ENCODE measurements around the gene CLPSL2.

CLPSL2 gene

DNA sequence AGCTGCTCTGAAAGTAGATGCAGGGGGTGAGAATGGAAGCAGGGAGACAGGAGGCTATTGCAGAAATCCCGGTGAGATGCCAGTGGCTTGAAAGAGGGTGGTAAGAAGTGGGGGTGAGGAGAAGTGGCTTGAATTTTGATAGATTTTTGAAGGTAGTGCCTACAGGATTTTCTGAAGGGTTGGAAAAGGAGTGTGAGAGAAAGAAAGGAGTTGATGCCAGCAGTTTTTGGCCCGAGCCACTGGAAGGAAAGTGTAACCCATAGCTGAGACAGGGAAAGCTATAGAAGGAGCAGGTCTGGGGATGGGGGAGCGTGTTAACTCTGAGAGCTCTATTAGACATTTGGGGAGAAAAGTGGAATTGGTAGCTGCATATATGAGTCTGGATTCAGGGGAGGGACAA is 29.9 kb upstream of the CLPSL2 start:
- no peak for DNase-seq (ENCODE audit: low read depth in 2 of 2)

DNA sequence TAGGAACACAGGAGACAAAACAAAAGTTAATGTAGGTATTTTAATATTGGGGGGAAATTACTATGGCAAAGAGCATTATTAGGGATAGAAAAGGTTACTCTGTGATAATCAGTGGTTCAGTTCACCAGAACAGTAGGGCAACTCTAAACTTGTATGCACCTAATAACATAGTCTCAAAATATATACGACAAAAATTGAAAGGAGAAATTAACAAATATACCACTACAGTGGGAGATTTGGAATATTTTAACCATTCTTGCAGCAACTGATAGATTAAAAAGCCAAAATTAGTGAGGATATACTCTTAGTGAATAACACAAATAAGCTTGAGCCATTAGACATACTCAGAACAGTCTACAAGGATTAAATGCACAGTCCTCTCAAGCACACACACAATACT is 28.5 kb upstream of the CLPSL2 start:
- DNase-seq (ENCODE audit: low read depth in 2 of 2): no peak

DNA sequence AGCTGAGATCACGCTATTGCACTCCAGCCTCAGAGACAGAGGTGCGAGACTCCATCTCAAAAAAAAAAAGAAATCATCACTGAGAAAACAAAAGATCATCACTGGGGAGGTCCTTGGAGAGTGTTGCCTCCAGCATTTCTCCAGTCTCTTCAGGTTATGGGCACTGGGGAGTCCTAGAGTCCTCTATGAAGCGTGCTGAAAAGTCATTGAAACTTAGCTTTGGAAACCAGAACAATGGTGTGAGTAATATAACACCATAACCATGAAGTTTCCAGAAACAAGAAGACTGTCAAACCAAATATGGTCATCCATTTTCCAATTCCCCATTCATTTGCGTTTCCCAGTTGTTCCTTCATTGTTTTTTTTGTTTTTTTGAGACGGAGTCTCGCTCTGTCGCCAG is 25.8 kb upstream of the CLPSL2 start:
- no peak for DNase-seq (ENCODE audit: low read depth in 2 of 2)

DNA sequence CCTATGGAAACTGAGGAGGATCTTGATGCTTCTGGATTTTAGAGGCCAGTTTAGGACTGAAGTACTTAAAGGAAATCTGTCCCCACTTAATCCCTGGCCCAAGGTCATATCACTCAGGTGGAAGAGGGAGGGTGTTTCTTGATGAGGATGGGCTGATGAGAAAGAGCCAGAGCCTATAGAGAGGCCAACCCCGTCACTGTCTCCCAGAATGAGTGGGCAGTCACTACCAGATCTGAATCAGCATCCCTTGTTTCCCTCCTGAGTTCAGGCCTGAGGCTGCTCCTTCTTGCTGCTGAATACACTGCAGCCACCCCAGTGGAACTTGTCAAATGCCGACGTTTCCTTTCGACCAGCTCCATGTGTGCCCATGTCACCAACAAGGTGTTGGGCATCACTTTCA is 24.8 kb upstream of the CLPSL2 start:
- DNase-seq (ENCODE audit: low read depth in 2 of 2): no peak

DNA sequence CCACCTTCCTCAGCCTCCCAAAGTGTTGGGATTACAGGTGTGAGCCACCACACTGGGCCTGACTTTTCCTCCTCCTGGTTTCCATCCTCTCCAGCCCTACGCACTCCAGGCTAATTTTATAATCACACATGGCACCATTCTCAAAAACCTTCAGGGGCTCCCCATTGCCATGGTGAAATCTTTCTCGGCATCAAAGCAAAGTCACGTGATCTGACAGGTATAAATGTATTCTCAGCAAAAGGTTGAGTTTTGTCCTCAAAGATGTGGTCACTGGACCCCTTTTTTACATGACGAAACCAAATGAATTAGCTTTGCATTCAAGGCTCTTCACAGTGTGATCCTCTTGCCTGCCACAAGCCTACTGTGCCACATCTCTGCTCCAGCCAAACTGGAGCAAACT is 24.1 kb upstream of the CLPSL2 start:
- no peak for DNase-seq (ENCODE audit: low read depth in 2 of 2)

DNA sequence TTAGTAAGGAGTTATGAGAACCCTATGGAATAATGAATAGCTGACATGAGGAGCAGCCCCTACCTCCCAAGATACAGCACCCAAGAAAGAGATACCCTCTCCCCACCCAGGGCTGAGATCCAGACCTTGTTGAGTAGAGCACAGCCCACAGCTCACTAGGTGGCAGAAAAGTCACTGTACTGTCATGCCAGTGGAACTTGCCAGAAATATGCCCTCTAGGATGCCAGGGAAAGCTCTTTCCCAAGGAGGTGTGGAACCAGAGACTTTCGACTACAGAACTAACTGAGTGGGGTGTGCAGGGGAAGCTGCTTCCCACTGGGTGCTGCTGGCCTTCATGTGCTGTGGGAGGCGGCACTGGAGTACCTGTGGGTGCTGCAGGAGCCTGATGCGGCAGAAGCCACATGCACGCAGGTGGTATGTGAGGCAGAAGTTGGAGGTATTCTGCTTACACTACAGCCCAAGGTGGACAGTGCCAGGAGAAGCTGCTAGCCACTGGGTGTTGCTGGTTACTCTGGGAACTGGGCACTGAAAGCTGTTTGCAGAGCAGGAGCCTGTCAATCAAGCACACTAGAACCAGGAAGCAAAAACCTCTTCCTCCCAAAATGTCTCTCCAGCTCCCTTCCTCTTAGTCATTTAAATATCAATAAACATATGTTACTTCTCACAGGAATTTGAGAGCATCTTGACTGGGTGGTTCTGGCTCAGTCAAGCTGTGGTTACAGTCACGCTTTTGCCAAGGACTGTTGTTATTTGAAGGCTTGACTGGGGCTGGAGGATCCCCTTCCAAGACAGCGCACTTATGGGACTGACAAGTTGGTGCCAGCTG is 21.7 kb upstream of the CLPSL2 start:
- DNase-seq (ENCODE audit: low read depth in 2 of 2): no peak

DNA sequence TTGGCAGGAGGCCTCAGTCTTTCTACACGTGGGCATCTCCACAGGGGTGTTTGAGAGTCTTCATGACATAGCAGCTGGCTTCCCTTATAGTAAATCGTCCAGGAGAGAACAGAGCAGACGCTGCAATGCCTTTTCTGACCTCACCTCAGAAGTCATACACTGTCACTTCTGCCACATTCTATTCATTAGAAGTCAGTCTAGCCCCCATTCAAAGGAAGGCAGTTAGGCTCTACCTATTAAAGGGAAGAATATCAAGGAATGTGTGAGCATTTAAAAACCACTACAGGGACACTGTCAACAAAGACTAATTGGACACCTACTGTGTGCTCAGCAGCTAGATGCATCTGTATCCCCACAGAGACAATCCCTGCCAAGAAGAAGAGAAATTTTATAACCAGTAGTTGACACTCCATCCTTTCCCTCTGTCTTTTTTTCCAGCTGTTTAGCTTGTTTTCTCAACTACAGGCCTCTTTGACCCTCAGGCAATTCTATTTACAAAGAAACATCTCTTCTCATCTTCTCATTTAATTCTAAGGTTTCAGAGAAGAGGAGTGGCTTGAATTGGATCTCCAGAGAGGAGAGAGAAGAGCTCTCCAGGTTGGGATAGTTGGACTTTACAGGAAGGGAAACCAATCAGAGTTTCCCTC is 21.0 kb upstream of the CLPSL2 start:
- DNase-seq (ENCODE audit: low read depth in 2 of 2): no peak

DNA sequence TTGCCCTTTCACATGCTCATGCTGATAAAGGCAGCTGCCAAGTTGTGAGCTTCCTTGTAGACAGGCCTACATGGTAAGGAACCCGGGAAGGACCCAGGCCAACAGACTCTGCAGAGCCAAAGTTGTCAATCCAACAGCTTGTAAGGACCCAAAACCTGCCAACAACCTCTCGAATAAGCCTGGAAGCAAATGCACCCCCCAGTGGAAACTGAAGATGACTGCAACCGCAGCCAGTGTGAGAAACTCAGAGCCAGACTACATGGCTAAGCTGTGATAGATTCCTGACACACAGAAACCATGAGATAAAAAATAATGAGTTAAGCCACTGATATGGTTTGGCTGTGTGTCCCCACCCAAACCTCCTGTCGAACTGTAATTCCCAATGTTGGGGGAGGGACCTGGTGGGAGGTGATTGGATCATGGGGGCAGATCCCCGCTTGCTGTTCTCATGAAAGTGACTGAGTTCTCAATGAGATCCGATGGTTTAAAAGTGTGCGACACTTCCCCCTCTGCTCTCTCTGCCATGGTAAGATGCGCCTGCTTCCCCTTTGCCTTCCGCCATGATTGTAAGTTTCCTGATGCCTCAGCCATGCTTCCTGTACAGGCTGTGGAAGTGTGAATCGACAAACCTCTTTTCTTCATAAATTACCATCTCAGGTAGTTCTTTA is 18.8 kb upstream of the CLPSL2 start:
- DNase-seq (ENCODE audit: low read depth in 2 of 2): no peak

DNA sequence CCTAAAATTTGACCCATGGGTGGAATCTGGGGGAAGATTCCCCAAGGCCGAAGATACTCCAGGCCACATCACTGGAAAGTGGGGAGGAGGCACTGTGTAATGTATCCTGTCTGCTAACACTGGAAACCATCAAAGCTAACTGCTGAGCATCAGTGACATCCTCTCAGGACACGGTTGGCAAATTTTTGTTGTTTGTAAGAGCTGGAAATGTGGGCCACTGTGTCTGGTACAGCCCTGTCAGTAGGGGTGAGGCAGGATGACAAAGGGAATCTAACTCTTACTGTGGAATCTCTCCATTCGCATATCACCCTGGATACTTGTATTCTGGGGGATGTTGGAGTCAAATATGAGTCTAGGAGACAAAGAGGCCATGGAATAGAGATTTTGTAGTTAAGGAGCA is 17.0 kb upstream of the CLPSL2 start:
- no peak for DNase-seq (ENCODE audit: low read depth in 2 of 2)

DNA sequence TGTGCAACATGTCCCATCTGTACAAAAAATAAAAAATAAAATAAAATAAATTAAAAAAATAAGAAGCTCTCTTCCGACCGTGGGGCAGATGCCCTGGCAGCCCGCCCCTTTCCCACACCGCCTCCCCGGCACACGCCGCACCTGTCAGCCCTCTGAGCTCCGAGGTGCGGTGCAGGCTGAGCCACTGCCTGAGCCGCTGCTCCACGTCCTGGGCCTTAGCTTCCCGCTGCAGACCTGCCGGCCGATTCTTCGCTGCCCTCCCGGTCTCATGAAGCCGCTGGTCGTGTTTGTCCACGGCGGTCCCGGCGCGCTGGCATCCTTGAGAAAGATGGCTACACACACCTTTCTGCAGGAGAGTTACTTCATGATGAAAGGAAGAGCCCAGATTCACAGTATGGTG is 10.7 kb upstream of the CLPSL2 start:
- DNase-seq (ENCODE audit: low read depth in 2 of 2): no peak

DNA sequence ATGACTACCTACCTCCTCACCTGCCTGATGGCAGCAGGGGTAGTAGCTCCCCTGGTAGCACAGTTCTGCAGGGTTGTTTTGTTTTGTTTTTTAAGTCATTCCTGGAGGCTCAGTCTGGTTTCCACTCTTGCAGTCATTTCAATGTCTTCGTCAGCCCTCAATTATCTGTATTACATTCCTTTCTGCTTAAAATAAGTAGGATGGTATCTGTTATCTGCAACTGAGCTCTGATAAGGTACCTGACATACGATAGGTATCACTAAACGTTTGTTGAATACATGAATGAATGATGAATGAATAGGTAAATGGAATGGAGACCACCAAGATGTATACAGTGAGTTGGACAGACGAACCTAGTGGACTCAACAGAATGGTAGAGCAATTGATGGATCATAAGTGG is 7.2 kb upstream of the CLPSL2 start:
- no peak for DNase-seq (ENCODE audit: low read depth in 2 of 2)

DNA sequence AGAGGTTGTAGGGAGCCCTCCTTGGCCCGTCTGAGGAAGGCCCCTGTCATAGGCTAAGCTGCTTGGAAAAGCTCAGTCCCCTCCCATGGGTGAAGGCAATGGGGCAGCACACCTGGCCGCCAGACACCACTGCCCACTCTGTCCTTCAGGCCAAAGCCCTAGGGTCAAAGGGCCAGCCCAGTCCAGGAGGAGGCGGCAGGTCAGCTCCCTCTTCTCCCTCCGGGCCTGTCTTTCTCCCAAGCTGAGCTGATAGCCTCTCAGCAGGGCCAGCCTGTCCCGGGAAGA is 5.1 kb upstream of the CLPSL2 start:
- no peak for DNase-seq (ENCODE audit: low read depth in 2 of 2)

DNA sequence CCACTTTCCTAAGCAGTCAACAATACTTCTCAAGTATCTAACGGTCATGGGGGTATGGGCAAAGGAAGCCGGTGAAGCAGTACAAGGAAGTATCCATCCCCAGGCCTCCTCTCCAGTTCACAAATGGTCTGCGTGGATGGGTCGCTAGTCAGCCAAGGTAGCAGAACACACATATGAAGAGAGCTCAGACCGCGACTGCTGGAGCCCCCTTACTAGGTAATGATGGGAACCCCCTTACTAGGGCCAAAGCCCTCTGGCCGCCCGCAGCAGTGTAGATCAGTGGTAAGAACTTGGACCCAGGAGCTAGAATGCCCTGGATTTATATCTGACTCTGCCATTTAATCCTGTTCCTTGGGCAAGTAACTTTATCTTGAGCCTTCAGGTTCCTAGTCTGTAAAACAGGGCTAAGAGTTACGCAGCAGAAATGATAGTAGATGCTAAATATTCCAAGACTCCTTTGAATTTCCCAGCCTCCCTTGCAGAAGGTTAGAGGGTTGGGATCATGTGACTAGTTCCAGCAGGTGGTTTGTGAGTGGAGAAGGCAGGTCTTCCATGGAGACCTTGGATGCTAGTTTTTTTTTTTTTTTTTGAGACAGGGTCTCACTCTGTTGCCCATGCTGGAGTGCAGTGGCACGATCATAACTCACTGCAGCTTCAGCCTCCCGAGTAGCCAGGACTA is 2.1 kb upstream of the CLPSL2 start:
- DNase-seq (ENCODE audit: low read depth in 2 of 2): no peak

DNA sequence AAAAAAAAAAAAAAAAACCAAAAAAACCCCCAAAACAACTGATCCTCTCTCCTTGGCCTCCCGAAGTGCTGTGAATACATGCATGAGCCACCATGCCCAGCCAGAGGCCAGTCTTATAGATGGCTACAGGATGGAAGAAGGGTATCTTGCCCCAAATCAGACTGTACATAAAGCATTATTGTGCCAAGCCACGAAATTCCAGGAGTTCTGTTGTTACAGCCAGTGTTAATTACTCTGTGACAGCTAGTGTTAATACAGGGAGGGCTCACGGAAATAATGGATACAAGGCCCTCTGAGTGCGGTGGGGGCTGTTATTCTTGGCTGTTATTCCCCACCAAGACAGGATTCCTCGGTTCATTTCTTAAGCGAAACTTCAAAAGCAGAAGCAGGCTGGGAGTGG is 1.4 kb upstream of the CLPSL2 start:
- DNase-seq (ENCODE audit: low read depth in 2 of 2): no peak

DNA sequence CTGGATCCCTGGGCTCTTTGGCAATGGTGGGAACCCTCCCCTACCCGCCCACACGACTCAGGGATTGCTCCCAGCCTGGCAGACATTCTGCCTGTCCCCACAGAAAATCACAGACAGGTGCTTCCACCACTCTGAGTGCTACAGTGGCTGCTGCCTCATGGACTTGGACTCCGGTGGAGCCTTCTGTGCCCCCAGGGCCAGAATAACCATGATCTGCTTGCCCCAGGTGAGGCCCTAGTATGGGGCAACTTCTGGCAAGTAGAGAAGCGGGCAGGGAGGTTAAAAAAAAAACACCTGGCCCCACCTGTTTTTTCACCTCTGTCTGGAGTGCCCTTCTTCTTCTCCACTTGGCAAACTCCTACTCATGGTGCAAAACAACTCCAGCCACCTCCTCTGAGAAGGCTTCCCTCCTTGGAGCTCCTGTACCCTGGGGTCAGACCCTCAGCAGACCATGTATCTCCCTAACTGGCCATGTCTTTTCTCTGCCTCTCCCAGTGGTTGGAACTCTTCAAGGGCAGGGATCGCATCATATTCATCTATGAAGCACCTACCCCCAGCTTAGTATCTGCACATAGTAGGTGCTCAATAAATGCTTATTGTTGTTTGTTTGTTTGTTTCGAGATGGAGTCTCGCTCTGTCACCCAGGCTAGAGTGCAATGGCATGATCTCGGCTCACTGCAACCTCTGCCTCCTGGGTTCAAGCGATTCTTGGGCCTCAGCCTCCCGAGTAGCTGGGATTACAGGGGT is 1.1 kb downstream of the CLPSL2 start:
- DNase-seq (ENCODE audit: low read depth in 2 of 2): no peak

DNA sequence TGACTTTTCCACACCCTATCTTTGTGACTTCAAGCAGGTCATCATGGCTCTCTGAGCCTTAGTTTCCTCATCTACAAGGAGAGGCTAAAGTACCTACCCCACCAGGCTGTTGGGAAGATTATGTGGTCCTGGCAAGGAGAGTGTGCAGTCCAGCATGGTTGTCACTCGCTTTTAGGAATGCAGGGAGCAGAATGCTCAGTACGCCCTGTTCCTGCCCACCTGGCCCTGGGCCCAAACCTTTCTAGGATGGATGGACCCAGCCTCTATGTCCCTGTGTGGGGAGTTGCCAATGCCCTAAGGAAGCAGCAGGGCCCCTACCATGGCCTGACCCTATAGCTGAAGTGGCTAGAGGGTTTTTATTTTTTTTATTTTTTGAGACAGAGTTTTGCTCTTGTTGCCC is 2.0 kb downstream of the CLPSL2 start:
- no peak for DNase-seq (ENCODE audit: low read depth in 2 of 2)

DNA sequence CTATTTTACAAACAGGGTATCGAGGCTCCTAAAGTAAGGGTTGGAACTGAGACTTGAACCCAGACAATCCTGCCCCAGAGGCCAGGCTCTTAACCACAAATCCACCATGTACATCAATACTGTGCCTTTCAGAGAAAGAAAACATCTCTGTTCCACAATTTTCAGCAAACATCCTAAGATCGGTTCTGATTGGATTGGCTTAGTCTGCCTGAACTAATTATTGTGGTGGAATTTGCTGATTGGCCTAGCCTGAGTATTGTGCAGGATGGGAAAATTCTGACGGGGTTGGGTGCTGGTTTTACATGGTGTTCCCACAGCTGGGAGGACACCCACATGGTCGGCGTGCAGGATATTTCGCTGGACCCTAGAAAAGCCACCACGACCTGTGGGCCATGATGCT is 4.3 kb downstream of the CLPSL2 start, which contains the start of gene CLPSL1:
Gene CLPSL1, plus strand, starts transcription at position 301 of the 400 bp plus-strand sequence. Its CDS starts 92 bp downstream, at position 393.
- DNase-seq (ENCODE audit: low read depth in 2 of 2): no peak

DNA sequence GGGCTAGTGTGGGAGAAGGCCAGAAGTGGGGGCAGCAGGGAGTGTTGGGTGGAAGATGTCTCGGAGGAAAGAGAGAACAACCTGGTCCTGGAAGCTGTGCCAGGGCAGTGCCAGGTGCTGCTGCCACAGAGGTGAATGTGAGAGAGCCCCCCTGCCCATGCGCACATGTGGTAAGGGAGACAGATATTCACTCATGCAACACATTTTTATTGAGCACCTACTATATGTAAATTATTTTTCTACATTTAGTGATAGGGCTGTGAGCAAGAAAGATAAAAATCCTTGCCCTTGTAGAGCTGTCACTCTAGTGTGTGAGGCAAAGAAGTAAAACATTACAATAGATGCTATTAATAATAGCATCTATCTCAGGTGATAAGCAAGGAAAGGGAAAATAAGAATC is 4.9 kb downstream of the CLPSL2 start:
- DNase-seq (ENCODE audit: low read depth in 2 of 2): no peak

DNA sequence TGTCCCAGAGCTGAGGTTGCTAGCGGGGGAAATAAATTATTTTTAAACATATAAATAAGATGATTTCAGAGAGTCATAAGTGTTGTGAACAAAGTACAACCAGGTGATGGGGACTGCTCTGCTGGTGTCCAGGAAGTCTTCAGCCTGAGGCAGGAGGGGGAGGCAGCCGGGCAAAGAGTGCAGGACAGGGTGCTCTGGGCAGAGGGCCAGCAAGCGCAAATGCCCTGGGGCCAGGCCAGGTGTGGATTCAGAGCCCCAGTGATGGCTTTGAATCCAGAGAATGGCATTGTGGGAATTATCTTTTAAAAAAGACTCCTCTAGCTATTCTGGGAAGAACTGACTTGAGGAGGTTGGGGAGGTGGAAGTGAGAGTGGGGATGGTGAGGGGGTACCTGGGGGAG is 6.0 kb downstream of the CLPSL2 start:
- no peak for DNase-seq (ENCODE audit: low read depth in 2 of 2)

DNA sequence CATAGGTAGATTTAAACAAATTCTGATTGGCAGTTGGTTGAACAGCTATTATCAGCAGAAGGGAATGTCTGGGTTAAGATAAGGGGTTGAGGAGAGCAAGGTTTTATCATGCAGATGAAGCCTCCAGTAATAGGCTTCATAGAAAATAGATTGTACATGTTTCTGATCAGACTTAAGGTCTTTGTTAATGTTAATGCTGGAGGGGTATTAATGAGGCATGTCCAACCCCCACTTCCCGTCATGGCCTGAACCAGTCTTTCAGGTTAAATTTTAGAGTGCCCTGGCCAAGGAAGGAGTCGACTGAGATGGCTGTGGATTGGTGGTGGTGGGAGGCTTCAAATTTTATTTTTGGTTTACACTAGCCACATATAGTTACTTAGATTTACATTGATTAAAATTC is 7.8 kb downstream of the CLPSL2 start:
- DNase-seq (ENCODE audit: low read depth in 2 of 2): no peak

DNA sequence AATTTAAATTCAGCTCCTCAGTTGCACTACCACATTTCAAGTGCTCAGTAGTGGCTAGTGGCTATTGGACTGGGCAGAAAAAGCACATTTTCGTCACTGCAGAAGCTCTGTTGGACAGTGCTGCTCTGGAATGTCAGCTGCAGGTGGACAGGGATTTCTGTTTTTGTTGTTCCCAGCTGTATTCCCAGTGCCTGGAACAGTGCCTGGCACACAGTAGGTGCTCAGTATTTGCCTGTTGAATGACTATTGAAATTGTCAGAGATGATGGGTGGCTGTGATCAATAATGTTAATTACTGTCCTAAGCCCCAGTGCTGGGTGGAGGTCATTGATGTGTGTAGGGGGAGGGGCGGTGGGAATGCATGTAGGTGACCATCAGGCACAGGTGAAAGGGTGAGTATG is 9.9 kb downstream of the CLPSL2 start:
- no peak for DNase-seq (ENCODE audit: low read depth in 2 of 2)

DNA sequence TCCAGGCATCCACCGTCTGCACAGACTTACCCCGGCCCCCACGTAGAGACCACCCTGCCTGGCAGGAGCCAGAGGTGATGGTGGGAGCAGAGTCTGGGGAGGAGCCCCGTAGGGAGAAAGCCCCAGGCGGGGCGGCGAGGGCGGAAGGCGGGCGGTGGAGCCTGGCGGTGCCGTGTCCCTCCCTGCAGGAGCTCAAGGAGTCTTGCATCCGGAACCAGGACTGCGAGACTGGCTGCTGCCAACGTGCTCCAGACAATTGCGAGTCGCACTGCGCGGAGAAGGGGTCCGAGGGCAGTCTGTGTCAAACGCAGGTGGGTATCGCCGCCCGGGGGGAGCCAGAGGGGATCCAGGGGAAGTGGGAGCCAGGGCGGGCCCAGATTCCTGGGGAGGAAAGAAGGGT is 10.4 kb downstream of the CLPSL2 start:
- no peak for DNase-seq (ENCODE audit: low read depth in 2 of 2)
